AG09319 (cell line): ENCODE data around the gene SLC16A9.

Experiments
- DNase-seq: peaks from one replicate; pipeline ENCODE4 v3.0.0-alpha.2; 2010; ENCODE audit warnings: low read depth; ENCODE audit errors: extremely low read depth
- TF ChIP-seq, protein P1 (sequence below): IDR thresholded peaks from 2 replicates; pipeline ENCODE4 v1.5.1; 2011; ENCODE audit warnings: low read depth, mild to moderate bottlenecking, inconsistent platforms, low read length, moderate library complexity

SLC16A9 gene

DNA sequence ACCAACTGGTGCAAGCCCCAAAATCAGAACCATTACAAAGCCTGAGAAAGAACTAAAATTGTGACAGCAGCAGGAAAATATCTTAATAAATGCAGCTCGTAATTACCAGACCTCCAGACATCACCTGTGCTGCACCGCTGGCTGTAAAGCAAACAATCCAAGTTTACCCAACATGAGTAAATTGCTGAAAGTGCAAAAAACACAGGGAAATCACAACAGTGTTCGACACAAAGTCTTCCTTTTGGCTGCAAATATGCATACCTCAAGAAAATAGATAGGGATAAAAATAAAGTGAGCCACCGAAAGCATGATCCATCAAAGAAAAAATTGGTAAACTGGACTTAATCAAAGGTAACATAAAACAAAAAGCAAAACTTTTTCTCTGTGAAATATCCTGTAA, 101.7 kb downstream of the SLC16A9 start:
- no peak for DNase-seq
- TF ChIP-seq, protein P1, sequence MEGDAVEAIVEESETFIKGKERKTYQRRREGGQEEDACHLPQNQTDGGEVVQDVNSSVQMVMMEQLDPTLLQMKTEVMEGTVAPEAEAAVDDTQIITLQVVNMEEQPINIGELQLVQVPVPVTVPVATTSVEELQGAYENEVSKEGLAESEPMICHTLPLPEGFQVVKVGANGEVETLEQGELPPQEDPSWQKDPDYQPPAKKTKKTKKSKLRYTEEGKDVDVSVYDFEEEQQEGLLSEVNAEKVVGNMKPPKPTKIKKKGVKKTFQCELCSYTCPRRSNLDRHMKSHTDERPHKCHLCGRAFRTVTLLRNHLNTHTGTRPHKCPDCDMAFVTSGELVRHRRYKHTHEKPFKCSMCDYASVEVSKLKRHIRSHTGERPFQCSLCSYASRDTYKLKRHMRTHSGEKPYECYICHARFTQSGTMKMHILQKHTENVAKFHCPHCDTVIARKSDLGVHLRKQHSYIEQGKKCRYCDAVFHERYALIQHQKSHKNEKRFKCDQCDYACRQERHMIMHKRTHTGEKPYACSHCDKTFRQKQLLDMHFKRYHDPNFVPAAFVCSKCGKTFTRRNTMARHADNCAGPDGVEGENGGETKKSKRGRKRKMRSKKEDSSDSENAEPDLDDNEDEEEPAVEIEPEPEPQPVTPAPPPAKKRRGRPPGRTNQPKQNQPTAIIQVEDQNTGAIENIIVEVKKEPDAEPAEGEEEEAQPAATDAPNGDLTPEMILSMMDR = no peak

- no peak for DNase-seq
- TF ChIP-seq, protein P1 = no peak
Measured at GRCh38 chr10:59606551-59606961, 103.1 kb downstream of the SLC16A9 start.

GRCh38 chr10:59601985-59602384, 107.7 kb downstream of the SLC16A9 start:
- DNase-seq = no peak
- TF ChIP-seq, protein P1 = no peak
